ENCODE results near the gene CXorf58.

CXorf58 gene

DNA sequence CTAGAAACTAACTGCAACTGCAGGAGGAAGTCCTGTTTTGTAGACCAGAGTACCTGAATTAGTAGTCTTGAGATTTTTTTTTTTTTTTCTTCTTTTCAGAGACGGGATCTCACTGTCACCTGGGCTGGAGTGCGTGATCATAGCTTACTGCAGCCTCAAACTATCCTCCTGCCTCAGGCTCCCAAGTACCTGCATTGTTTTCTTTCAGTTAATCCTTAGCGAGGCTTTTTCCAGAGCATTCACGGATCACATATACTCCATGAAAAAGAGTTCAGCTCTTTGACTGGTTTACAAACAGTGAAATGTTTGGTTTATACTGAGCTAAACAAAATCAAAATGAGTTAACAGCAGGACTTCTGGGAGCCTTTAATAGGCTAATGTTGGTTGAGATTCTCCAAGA is 73.4 kb downstream of the CXorf58 start:
- no peak for ATAC-seq
- TF ChIP-seq POU6F1 (CRISPR knock-in tag; IDR thresholded peaks at IDR 0.05; ENCODE audit: borderline replicate concordance, low read depth) (no peak), CSDC2 (CRISPR knock-in tag; IDR thresholded peaks at IDR 0.05) (no peak), SNAI2 (CRISPR knock-in tag; IDR thresholded peaks at IDR 0.05) (no peak), RARB (CRISPR knock-in tag; IDR thresholded peaks at IDR 0.05) (no peak), TCF4 (CRISPR knock-in tag; IDR thresholded peaks at IDR 0.05; ENCODE audit: borderline replicate concordance) (no peak), ISL1 (CRISPR knock-in tag; IDR thresholded peaks at IDR 0.05) (no peak), ZNF70 (CRISPR knock-in tag; IDR thresholded peaks at IDR 0.05) (no peak), ZC3H10 (CRISPR knock-in tag; IDR thresholded peaks at IDR 0.05) (no peak), ESRRG (CRISPR knock-in tag; IDR thresholded peaks at IDR 0.05) (no peak), ZFP30 (CRISPR knock-in tag; IDR thresholded peaks at IDR 0.05) (no peak), TSHZ2 (CRISPR knock-in tag; IDR thresholded peaks at IDR 0.05) (no peak), ZNF8 (CRISPR knock-in tag; IDR thresholded peaks at IDR 0.05) (no peak)
- TF ChIP-seq, protein P1, sequence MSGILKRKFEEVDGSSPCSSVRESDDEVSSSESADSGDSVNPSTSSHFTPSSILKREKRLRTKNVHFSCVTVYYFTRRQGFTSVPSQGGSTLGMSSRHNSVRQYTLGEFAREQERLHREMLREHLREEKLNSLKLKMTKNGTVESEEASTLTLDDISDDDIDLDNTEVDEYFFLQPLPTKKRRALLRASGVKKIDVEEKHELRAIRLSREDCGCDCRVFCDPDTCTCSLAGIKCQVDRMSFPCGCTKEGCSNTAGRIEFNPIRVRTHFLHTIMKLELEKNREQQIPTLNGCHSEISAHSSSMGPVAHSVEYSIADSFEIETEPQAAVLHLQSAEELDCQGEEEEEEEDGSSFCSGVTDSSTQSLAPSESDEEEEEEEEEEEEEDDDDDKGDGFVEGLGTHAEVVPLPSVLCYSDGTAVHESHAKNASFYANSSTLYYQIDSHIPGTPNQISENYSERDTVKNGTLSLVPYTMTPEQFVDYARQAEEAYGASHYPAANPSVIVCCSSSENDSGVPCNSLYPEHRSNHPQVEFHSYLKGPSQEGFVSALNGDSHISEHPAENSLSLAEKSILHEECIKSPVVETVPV (CRISPR knock-in tag; IDR thresholded peaks at IDR 0.05) = no peak

DNA sequence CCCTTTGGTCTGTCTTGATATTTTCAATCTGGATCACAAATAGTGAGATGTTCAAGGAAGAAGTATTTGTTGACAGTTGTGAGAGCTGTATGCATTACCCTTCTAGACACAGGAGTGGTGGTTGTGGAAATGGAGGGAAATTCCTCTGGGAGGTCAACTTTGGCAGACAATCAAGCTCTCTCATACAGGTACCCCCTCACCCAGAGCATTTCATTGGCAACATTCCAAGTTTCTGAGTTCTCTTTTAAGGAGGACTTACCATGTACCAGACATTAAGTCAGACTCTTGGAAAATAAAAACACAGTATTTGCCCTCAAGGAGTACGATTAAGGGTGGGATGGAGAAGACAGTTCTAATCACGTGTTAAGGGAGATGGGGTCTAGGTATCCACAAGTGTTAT is 73.9 kb downstream of the CXorf58 start:
- no peak for ATAC-seq
- TF ChIP-seq TOX (CRISPR knock-in tag; IDR thresholded peaks at IDR 0.05; ENCODE audit: borderline replicate concordance) (no peak), GLIS3 (CRISPR knock-in tag; IDR thresholded peaks at IDR 0.05) (no peak), TSHZ2 (CRISPR knock-in tag; IDR thresholded peaks at IDR 0.05) (no peak), ZC3H10 (CRISPR knock-in tag; IDR thresholded peaks at IDR 0.05) (no peak), ZNF70 (CRISPR knock-in tag; IDR thresholded peaks at IDR 0.05) (no peak), ESRRG (CRISPR knock-in tag; IDR thresholded peaks at IDR 0.05) (no peak), BACH2 (CRISPR knock-in tag; IDR thresholded peaks at IDR 0.05; ENCODE audit: borderline replicate concordance) (no peak), ZNF565 (CRISPR knock-in tag; conservative IDR thresholded peaks at IDR 0.05; ENCODE audit: low read depth) (no peak), ZNF8 (CRISPR knock-in tag; IDR thresholded peaks at IDR 0.05) (no peak), ARNTL (CRISPR knock-in tag; IDR thresholded peaks at IDR 0.05; ENCODE audit: borderline replicate concordance, low read depth) (no peak), ZFP3 (CRISPR knock-in tag; IDR thresholded peaks at IDR 0.05) (no peak), OSR1 (CRISPR knock-in tag; IDR thresholded peaks at IDR 0.05) (no peak), SNAI2 (CRISPR knock-in tag; IDR thresholded peaks at IDR 0.05) (no peak), CREB5 (CRISPR knock-in tag; IDR thresholded peaks at IDR 0.05; ENCODE audit: low read depth) (no peak), PPARA (CRISPR knock-in tag; IDR thresholded peaks at IDR 0.05; ENCODE audit: borderline replicate concordance) (no peak), TCF4 (CRISPR knock-in tag; IDR thresholded peaks at IDR 0.05; ENCODE audit: borderline replicate concordance) (no peak)
- TF ChIP-seq, protein P1 (CRISPR knock-in tag; IDR thresholded peaks at IDR 0.05) = no peak
- TF ChIP-seq, protein P2, sequence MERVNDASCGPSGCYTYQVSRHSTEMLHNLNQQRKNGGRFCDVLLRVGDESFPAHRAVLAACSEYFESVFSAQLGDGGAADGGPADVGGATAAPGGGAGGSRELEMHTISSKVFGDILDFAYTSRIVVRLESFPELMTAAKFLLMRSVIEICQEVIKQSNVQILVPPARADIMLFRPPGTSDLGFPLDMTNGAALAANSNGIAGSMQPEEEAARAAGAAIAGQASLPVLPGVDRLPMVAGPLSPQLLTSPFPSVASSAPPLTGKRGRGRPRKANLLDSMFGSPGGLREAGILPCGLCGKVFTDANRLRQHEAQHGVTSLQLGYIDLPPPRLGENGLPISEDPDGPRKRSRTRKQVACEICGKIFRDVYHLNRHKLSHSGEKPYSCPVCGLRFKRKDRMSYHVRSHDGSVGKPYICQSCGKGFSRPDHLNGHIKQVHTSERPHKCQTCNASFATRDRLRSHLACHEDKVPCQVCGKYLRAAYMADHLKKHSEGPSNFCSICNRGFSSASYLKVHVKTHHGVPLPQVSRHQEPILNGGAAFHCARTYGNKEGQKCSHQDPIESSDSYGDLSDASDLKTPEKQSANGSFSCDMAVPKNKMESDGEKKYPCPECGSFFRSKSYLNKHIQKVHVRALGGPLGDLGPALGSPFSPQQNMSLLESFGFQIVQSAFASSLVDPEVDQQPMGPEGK (CRISPR knock-in tag; IDR thresholded peaks at IDR 0.05; ENCODE audit: borderline replicate concordance) = no peak
